GM06990 (cell line): ENCODE results near the gene GPR180.

Experiments used
- DNase-seq: peaks from one replicate; pipeline ENCODE4 v3.0.0-alpha.2; 2011; ENCODE audit not compliant: insufficient read length; ENCODE audit errors: extremely low read depth
- H3K27me3 ChIP-seq: replicated peaks from 2 replicates; pipeline ENCODE4 v1.6.0; 2011; ENCODE audit warnings: low read length; ENCODE audit not compliant: control insufficient read depth, insufficient read depth
- H3K36me3 ChIP-seq: 2 replicates; pipeline ENCODE4 v1.5.1; 2011; ENCODE audit warnings: low read length; ENCODE audit not compliant: control insufficient read depth, insufficient read depth
- H3K4me3 ChIP-seq: replicated peaks from 2 replicates; pipeline ENCODE4 v1.5.1; 2011; ENCODE audit warnings: low read depth, mild to moderate bottlenecking, control low read depth, low read length
- TF ChIP-seq, protein P1 (sequence below): IDR thresholded peaks from 2 replicates; pipeline ENCODE4 v1.5.1; 2011; ENCODE audit warnings: low read length, control low read depth, mild to moderate bottlenecking, inconsistent platforms; ENCODE audit not compliant: insufficient read depth, poor library complexity, severe bottlenecking

Gene GPR180

DNA sequence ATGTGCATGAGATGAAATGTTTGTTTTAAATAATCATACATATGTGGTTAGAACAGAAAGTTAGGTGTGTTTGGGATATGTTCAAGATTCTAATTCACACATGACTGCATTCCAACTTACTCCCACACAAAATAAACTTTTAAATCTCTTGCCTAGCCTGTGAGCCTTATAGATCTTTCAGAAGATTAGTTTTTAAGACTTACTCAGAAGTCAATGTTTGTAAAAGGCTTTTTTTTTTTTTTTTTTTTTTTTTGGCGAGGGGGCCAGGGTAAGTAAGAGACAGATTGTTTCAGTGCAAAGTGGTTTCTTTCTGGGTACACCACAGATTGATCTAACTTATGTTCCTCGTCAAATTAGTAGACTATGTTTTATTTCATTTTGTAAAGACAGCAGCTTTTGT is 39.1 kb downstream of the GPR180 start:
- H3K4me3 ChIP-seq = no peak overlapping the region

DNA sequence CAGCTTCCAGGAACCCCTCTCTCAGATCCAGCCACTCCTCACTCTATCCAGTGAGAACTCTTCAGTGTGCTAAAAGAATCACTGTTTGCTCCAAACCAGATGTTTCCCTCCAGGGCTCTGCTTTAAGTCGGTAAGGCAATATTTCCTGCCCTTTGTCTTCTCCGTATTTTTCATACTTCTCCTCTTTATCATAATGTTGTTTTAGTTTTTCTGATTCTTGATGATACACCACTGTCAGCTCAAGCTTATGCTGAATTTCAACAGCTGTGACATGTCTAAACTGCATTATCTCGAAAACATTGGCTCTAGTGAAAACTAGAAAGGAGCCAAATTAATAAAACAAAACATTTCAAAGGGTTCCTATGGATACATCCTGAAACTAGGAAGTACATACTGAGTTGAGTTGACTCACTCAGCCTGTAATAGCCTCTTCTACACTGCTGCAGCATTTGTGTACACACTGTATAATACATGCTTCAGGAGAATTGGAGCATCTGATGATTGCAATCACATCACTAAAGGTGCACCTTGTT is 39.8 kb downstream of the GPR180 start:
- no peak for DNase-seq
- H3K4me3 ChIP-seq = no peak overlapping the region
- TF ChIP-seq, protein P1, sequence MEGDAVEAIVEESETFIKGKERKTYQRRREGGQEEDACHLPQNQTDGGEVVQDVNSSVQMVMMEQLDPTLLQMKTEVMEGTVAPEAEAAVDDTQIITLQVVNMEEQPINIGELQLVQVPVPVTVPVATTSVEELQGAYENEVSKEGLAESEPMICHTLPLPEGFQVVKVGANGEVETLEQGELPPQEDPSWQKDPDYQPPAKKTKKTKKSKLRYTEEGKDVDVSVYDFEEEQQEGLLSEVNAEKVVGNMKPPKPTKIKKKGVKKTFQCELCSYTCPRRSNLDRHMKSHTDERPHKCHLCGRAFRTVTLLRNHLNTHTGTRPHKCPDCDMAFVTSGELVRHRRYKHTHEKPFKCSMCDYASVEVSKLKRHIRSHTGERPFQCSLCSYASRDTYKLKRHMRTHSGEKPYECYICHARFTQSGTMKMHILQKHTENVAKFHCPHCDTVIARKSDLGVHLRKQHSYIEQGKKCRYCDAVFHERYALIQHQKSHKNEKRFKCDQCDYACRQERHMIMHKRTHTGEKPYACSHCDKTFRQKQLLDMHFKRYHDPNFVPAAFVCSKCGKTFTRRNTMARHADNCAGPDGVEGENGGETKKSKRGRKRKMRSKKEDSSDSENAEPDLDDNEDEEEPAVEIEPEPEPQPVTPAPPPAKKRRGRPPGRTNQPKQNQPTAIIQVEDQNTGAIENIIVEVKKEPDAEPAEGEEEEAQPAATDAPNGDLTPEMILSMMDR = no peak
- no peaks in the 10 kb centered on the region for H3K36me3 ChIP-seq
- H3K27me3 ChIP-seq = no peaks in the 10 kb centered on the region

More for the DNA sequence above, 39.1 kb downstream of the GPR180 start:
- TF ChIP-seq, protein P1 = no peak
- DNase-seq = no peak
- H3K27me3 ChIP-seq = no peaks in the 10 kb centered on the region
- no peaks in the 10 kb centered on the region for H3K36me3 ChIP-seq

DNA sequence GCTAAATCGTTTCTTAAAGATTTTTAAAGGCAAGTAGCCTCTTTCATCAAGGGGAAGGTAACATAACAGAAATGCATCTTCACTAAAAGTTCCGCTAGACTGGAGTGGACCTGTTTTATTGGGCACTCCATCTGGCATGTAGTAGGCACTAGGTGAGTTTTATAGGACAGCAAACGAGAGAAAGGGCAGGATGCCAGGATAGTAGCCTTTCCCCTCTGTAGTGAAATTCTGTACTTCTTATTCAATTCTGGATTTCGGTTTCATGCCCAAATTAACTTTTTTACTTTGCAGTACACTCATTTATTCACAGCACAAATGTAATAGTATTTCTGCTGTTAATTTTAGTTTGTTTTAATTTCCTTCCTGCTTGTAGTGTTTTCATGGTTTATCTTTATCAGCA is 45.2 kb downstream of the GPR180 start:
- Histone ChIP-seq H3K4me3 (no peak overlapping the region), H3K27me3 (no peaks in the 10 kb centered on the region), H3K36me3 (no peaks in the 10 kb centered on the region)
- TF ChIP-seq, protein P1 = no peak
- peak; percentile 11 for DNase-seq

DNA sequence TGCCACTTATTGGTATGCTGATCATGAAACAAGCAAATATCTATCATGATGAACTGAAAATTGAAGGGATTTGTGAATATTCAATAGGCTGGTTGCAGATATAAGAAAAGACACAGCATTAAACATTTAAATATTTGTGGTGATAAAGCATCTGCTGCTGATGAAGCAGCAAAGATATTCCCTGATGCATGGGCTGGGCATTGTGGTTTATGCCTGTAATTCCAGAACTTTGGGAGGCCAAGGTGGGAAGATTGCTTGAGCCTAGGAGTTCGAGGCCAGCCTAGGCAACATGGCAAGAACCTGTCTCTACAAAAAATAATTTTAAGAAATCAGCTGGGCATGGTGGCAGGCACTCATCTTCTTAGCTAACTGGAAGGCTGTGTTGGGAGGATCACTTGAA is 54.5 kb downstream of the GPR180 start:
- H3K27me3 ChIP-seq = no peaks in the 10 kb centered on the region
- no peak overlapping the region for H3K4me3 ChIP-seq
- TF ChIP-seq, protein P1 = no peak
- H3K36me3 ChIP-seq = no peaks in the 10 kb centered on the region
- DNase-seq = no peak

DNA sequence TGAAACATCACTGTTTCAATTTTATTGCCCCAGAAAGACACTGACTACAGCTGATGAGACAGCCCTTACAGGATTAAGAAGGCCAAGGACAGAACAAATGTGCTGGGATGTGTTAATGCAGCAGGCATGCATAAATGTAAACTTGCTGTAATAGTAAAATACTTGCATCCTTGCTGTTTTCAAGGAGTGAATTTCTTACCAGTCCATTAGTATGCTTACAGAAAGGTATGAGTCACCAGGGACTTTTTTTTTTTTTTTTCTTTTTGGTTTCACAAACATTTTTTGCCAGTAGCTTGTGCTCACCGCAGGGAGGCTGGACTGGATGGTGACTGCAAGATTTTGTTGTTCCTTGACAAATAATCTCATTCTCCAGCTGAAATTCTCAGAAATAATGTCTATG is 55.1 kb downstream of the GPR180 start:
- TF ChIP-seq, protein P1 = peak; percentile 7
- no peak overlapping the region for H3K4me3 ChIP-seq
- H3K36me3 ChIP-seq = no peaks in the 10 kb centered on the region
- no peaks in the 10 kb centered on the region for H3K27me3 ChIP-seq
- no peak for DNase-seq

DNA sequence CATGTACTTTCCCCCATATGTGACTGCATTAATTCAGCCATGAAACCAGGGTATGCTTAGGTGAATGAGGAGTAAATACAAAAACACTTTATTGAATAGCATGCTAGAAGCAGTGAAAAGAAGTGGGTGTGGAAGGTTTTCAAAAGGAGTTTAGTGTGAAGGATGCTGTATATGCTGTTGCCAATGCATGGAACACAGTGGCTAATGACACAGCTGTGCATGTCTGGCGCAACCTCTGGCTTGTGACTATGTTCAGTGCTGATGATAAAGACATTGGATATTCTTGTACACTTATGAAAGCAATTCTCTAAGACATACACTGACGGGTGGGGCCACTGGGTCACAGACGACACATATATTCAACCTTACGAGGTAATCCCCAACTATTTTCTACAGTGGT is 55.5 kb downstream of the GPR180 start:
- peak; percentile 12 for DNase-seq
- no peaks in the 10 kb centered on the region for H3K36me3 ChIP-seq
- H3K27me3 ChIP-seq = no peaks in the 10 kb centered on the region
- TF ChIP-seq, protein P1 = no peak
- no peak overlapping the region for H3K4me3 ChIP-seq
